ENCODE data around the gene CTNNBIP1. TPM values are rescaled to one million over a fixed set of nuclear protein-coding genes. Genes with fewer than 3 reads are reported as not detected.

CTNNBIP1 gene
- total RNA-seq, 1 experiment from 2014 or later = 44.4 TPM

DNA sequence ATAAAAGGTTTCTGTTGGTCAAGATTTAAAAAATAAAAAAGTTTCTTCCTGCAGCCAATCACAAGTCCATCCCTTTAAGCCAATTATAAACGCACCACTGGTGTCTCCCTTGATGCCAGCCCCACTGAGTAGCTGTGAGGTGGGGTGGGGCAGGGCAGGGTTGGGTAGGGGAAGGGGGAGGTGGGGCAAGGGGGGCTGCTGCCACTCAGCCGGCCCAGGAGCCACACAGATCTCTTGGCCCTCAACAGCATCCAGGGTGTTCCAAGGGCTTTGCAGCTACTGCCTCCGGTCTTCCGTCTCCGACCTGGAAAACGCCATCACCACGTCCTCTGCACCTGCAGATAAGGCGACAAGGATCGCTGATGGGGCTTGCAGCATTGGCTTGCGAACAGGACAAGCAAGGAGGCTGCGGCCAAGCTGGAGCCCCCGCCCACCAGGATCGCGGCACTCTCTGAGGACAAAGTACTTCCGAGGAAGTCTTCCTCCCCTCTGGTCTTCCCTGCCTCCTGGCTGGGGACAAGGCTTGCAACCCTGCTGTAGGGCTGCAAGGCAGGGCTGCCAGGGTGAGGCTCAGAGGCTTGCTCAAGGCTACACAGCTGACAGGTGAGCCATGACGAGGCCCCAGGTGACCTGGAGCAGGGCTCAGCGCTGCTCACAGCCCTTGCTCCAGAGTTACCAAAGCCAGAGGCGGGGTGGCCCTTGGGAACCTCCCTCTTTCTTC is 59.5 kb downstream of the CTNNBIP1 start:
- H3K18ac ChIP-seq (ENCODE audit: insufficient read length, low read depth, low read length) = peak overlapping the region; percentile 44
- peak; percentile 58 for DNase-seq
- no peak overlapping the region for H3K23ac ChIP-seq (ENCODE audit: insufficient read length, low read depth, low read length)
- WGBS (ENCODE audit: extremely low coverage, insufficient read length, low lambda C conversion rate) = no CpG with 5 or more reads among the region's 18 CpGs
- no peak overlapping the region for H3K4ac ChIP-seq (ENCODE audit: low read depth, low read length)
- no peak overlapping the region for H2BK120ac ChIP-seq (ENCODE audit: low read depth, low read length, poor library complexity, severe bottlenecking)
- H3K27me3 ChIP-seq (ENCODE audit: insufficient read depth, low read length) = no peaks in the 10 kb centered on the region
- H3K23me2 ChIP-seq (ENCODE audit: insufficient read length, low read depth, low read length, poor library complexity, severe bottlenecking) = no peaks in the 10 kb centered on the region
- H3K14ac ChIP-seq (ENCODE audit: insufficient read depth, low read length) = peak overlapping the region; percentile 41; the same call in 1 of the 2 replicates
- H3K36me3 Mint-ChIP-seq (ENCODE audit: insufficient read depth in 1 of 3, low read depth in 3 of 3) = peaks cover 12 to 15% (median 14%) of the 10 kb centered on the region in 3 experiments; a peak in 6 of 7 replicates
- H4K20me1 ChIP-seq (ENCODE audit: control insufficient read depth, insufficient read depth, insufficient read length) = no peaks in the 10 kb centered on the region
- peak overlapping the region in 1 of 2 experiments; percentile 65; a peak in 2 of 5 replicates for H3K4me3 Mint-ChIP-seq
- no peak overlapping the region for H3T11ph ChIP-seq (ENCODE audit: low read length)
- H2BK12ac ChIP-seq (ENCODE audit: insufficient read length, low read depth, low read length) = no peak overlapping the region
- no peak overlapping the region for H3K27ac ChIP-seq (ENCODE audit: insufficient read length, low read depth, low read length)
- no peak overlapping the region for H2AFZ ChIP-seq (ENCODE audit: low read length)
- no peaks in the 10 kb centered on the region for H3K4me1 ChIP-seq (ENCODE audit: insufficient read depth, low read length)
- H3K4me1 Mint-ChIP-seq = peaks cover 42 to 49% of the 10 kb centered on the region in 2 experiments
- TF ChIP-seq, protein P1, sequence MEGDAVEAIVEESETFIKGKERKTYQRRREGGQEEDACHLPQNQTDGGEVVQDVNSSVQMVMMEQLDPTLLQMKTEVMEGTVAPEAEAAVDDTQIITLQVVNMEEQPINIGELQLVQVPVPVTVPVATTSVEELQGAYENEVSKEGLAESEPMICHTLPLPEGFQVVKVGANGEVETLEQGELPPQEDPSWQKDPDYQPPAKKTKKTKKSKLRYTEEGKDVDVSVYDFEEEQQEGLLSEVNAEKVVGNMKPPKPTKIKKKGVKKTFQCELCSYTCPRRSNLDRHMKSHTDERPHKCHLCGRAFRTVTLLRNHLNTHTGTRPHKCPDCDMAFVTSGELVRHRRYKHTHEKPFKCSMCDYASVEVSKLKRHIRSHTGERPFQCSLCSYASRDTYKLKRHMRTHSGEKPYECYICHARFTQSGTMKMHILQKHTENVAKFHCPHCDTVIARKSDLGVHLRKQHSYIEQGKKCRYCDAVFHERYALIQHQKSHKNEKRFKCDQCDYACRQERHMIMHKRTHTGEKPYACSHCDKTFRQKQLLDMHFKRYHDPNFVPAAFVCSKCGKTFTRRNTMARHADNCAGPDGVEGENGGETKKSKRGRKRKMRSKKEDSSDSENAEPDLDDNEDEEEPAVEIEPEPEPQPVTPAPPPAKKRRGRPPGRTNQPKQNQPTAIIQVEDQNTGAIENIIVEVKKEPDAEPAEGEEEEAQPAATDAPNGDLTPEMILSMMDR (conservative IDR thresholded peaks at IDR 0.05) = no peak
- H3K79me2 ChIP-seq (ENCODE audit: insufficient read depth, low read length) = no peaks in the 10 kb centered on the region
- H3K4me2 ChIP-seq (ENCODE audit: insufficient read depth, insufficient read length, low read length) = peak overlapping the region; percentile 34
- peak overlapping the region in 1 of 3 experiments; percentile 33; a peak in 2 of 7 replicates for H3K27ac Mint-ChIP-seq
- no peaks in the 10 kb centered on the region for H3K9me3 ChIP-seq (ENCODE audit: control insufficient read depth, low read depth, low read length)
- H3K79me1 ChIP-seq (ENCODE audit: insufficient read depth, low read depth, low read length, poor library complexity, severe bottlenecking) = no peaks in the 10 kb centered on the region
- no peak overlapping the region for H3K9ac ChIP-seq (ENCODE audit: extremely low read depth, insufficient read length, low read length)
- H2AK5ac ChIP-seq (ENCODE audit: insufficient read length, low read length) = no peak overlapping the region
- no peaks in the 10 kb centered on the region for H3K27me3 Mint-ChIP-seq (ENCODE audit: low read depth)
- no peak overlapping the region for H2BK15ac ChIP-seq (ENCODE audit: low read depth, low read length)
- H4K8ac ChIP-seq (replicated peaks; ENCODE audit: insufficient read length, low read depth, low read length) = no peak overlapping the region
- no peak overlapping the region for H3K56ac ChIP-seq (ENCODE audit: insufficient read length, low read depth, low read length)
- H3K9me3 Mint-ChIP-seq = peaks cover 3 to 7% of the 10 kb centered on the region in 2 experiments; a peak in 4 of 5 replicates
- peak overlapping the region; percentile 14 for H4K5ac ChIP-seq (ENCODE audit: insufficient read length, low read depth, low read length)
- H4K91ac ChIP-seq (ENCODE audit: insufficient read length, low read depth, low read length) = no peak overlapping the region
- no peak overlapping the region for H2BK5ac ChIP-seq (ENCODE audit: insufficient read length, low read length)
- no peak overlapping the region for H2BK20ac ChIP-seq (ENCODE audit: low read depth, low read length, poor library complexity, severe bottlenecking)
